Erythroblast (primary cell): ENCODE data around the gene DCDC2C.

Experiments used
- DNase-seq, 2 experiments: peaks; one replicate each; lab custom pipeline; 2025; lab: John Stamatoyannopoulos, UW
- GATA1 ChIP-seq: IDR thresholded peaks from 2 replicates; pipeline ENCODE4 v1.6.1; 2011; ENCODE audit warnings: low read depth, mild to moderate bottlenecking, control low read depth, low read length, moderate library complexity
- POLR2A ChIP-seq: IDR thresholded peaks from 2 replicates; pipeline ENCODE4 v1.6.1; 2011; ENCODE audit warnings: mild to moderate bottlenecking, low read length

The DCDC2C gene

GRCh38 chr2:3857576-3857975 lies 154.2 kb downstream of the DCDC2C start:
- DNase-seq, result no peak
- no peak for TF ChIP-seq GATA1
- no peak for TF ChIP-seq POLR2A

- DNase-seq, result no peak
- TF ChIP-seq POLR2A (no peak), GATA1 (no peak)
These were observed 161.8 kb downstream of the DCDC2C start for GRCh38 chr2:3864943-3865865.

- no peak for TF ChIP-seq POLR2A
- TF ChIP-seq GATA1, result no peak
- no peak for DNase-seq
These were observed 164.1 kb downstream of the DCDC2C start for GRCh38 chr2:3867469-3867868.

GRCh38 chr2:3868012-3868805 lies 164.8 kb downstream of the DCDC2C start:
- no peak for DNase-seq
- TF ChIP-seq GATA1 (no peak), POLR2A (no peak)

GRCh38 chr2:3870222-3870621 lies 166.8 kb downstream of the DCDC2C start:
- no peak for DNase-seq
- no peak for TF ChIP-seq GATA1
- no peak for TF ChIP-seq POLR2A

GRCh38 chr2:3871002-3871401 lies 167.6 kb downstream of the DCDC2C start:
- DNase-seq, result no peak
- TF ChIP-seq GATA1, result no peak
- no peak for TF ChIP-seq POLR2A

- TF ChIP-seq GATA1, result no peak
- TF ChIP-seq POLR2A, result no peak
- no peak for DNase-seq
These were observed 169.1 kb downstream of the DCDC2C start for GRCh38 chr2:3872451-3872850.

- no peak for DNase-seq
- no peak for TF ChIP-seq POLR2A
- no peak for TF ChIP-seq GATA1
These were observed 170.5 kb downstream of the DCDC2C start for GRCh38 chr2:3873899-3874298.

- DNase-seq, result no peak
- TF ChIP-seq POLR2A (no peak), GATA1 (no peak)
These were observed 172.8 kb downstream of the DCDC2C start for GRCh38 chr2:3876221-3876620.

GRCh38 chr2:3876685-3877084 lies 173.3 kb downstream of the DCDC2C start:
- TF ChIP-seq POLR2A (no peak), GATA1 (no peak)
- no peak for DNase-seq

GRCh38 chr2:3885629-3886628 lies 182.6 kb downstream of the DCDC2C start:
- TF ChIP-seq POLR2A (no peak), GATA1 (no peak)
- DNase-seq, result no peak

- no peak for DNase-seq
- TF ChIP-seq GATA1 (no peak), POLR2A (no peak)
These were observed 191.6 kb downstream of the DCDC2C start for GRCh38 chr2:3895021-3895420.
